T-cell (primary cell): ENCODE measurements around the gene DHX58. TPM values are rescaled to one million over a fixed set of nuclear protein-coding genes. Genes with fewer than 3 reads are reported as not detected.

Experiments used
- ATAC-seq, 4 experiments: fragments of 200-7000 bp in 3 of 4; fragments of 150-1000 bp in 1 of 4; cut with Tn5 transposase; replicated peaks in 1 of 4; 1 replicate in 3 of 4; 2 replicates in 1 of 4; pipeline ENCODE4 v1.10.0; 2021; ENCODE audit warnings: moderate library complexity in 3 of 4, mild to moderate bottlenecking in 2 of 4, moderate number of reproducible peaks in 1 of 4
- CTCF ChIA-PET, 2 donors: fragments of 300-600 bp; sonication (Branson Sonifier 250); formaldehyde crosslinking; loops; one replicate each; lab custom pipeline; 2022; ENCODE audit warnings: antibody characterized with exemption in 2 of 2; lab: Charles Lee
- POLR2A ChIA-PET, 2 donors: fragments of 300-600 bp; sonication (Branson Sonifier 250); formaldehyde crosslinking; loops; one replicate each; lab custom pipeline; 2022; ENCODE audit warnings: antibody characterized with exemption in 2 of 2; lab: Charles Lee
- DNase-seq, 35 experiments: peaks; one replicate each; pipeline versions ENCODE4 v3.0.0 to v3.0.0-alpha.2; 2013 to 2023
- H3K27ac ChIP-seq: one replicate; pipeline ENCODE4 v1.5.1; 2013; ENCODE audit warnings: low read length
- H3K27me3 ChIP-seq, 2 experiments: replicated peaks in 1 of 2; 1 replicate in 1 of 2; 2 replicates in 1 of 2; pipeline versions ENCODE4 v1.6.1 to v1.7.0; 2013; ENCODE audit warnings: low read length in 1 of 2, mixed read lengths in 1 of 2; ENCODE audit not compliant: control insufficient read depth in 2 of 2, insufficient read depth in 2 of 2; ENCODE audit errors: extremely low read depth in 1 of 2
- H3K36me3 ChIP-seq, 2 donors: 1 replicate in 1 of 2; 2 replicates in 1 of 2; pipeline versions ENCODE4 v1.6.1 to v1.7.0; 2013; ENCODE audit warnings: low read length in 1 of 2; ENCODE audit not compliant: control insufficient read depth in 2 of 2, insufficient read depth in 1 of 2; ENCODE audit errors: extremely low read depth in 1 of 2
- H3K4me1 ChIP-seq, 2 experiments: 1 replicate in 1 of 2; 2 replicates in 1 of 2; pipeline versions ENCODE4 v1.6.1 to v1.7.0; 2013; ENCODE audit warnings: low read length in 2 of 2, mixed read lengths in 1 of 2; ENCODE audit not compliant: insufficient read depth in 2 of 2, control insufficient read depth in 1 of 2; ENCODE audit errors: extremely low read depth in 1 of 2
- H3K4me3 ChIP-seq, 2 donors: 1 replicate in 1 of 2; 2 replicates in 1 of 2; pipeline versions ENCODE4 v1.5.1 to v1.7.0; 2013; ENCODE audit warnings: mild to moderate bottlenecking in 2 of 2, low read length in 1 of 2, moderate library complexity in 1 of 2; ENCODE audit not compliant: control insufficient read depth in 1 of 2; ENCODE audit errors: extremely low read depth in 1 of 2
- H3K9me3 ChIP-seq: 2 replicates; pipeline ENCODE4 v1.7.0; 2013
- H3K27ac Mint-ChIP-seq, 2 donors: one replicate each; pipeline ENCODE4 v1.8.0; 2020 to 2021; ENCODE audit warnings: mild to moderate bottlenecking in 2 of 2, mixed read lengths in 2 of 2
- H3K27me3 Mint-ChIP-seq, 2 donors: one replicate each; pipeline ENCODE4 v1.8.0; 2021 to 2022; ENCODE audit warnings: mixed read lengths in 2 of 2
- H3K36me3 Mint-ChIP-seq: one replicate; pipeline ENCODE4 v1.8.0; 2021; ENCODE audit warnings: mixed read lengths
- H3K4me1 Mint-ChIP-seq, 3 donors: one replicate each; pipeline ENCODE4 v1.8.0; 2020 to 2022; ENCODE audit warnings: mixed read lengths in 3 of 3, mild to moderate bottlenecking in 1 of 3
- H3K4me3 Mint-ChIP-seq, 3 donors: one replicate each; pipeline ENCODE4 v1.8.0; 2020 to 2022; ENCODE audit warnings: mild to moderate bottlenecking in 3 of 3, mixed read lengths in 3 of 3, moderate library complexity in 3 of 3
- H3K9me3 Mint-ChIP-seq, 3 donors: one replicate each; pipeline ENCODE4 v1.8.0; 2020 to 2022; ENCODE audit warnings: mixed read lengths in 3 of 3
- WGBS: methylation state at CpG from one replicate; pipeline ENCODE4 v1.1.5; 2013; ENCODE audit warnings: missing lambda C conversion rate; ENCODE audit not compliant: insufficient coverage; 5-methylcytosine and 5-hydroxymethylcytosine counted together
- total RNA-seq, 35 experiments: library from RNA in 6 of 35; stranded (reverse) in 6 of 35; fragments of 120-200 nt in 1 of 35; gene quantifications; one replicate each; pipeline versions ENCODE4 v1.2.1 to v1.2.4 and lab custom pipeline; 2013 to 2026

DHX58 gene
- total RNA-seq, 5 donors from 2014 or later (not counting 1 experiment from before 2014, with no cell fraction given): 38.2 to 63.0 (median 41.7) TPM

- H3K4me1 Mint-ChIP-seq: peaks cover 6 to 11% (median 10%) of the 10 kb centered on the region in 3 donors
- CTCF ChIA-PET: interaction anchor here in 1 of 2 donors (0.5 to 0.9 kb wide), 2 partner anchors 34 to 57 kb away, joined by 3 to 4 read pairs; no protein-coding TSS in a partner anchor
Observed at GRCh38 chr17:42101513-42102292, 10.8 kb downstream of the DHX58 start.

GRCh38 chr17:42098730-42099399 is 13.6 kb downstream of the DHX58 start:
- H3K9me3 ChIP-seq: no peaks in the 10 kb centered on the region
- ATAC-seq (peak in 3 of 4 experiments; percentile 13 to 21 (median 17)), DNase-seq (no peak)
- peak overlapping the region in 1 of 3 donors; percentile 66 for H3K4me3 Mint-ChIP-seq
- H3K4me3 ChIP-seq: no peak overlapping the region
- CTCF ChIA-PET: no interaction called here
- 94% methylated on average over 9 of the region's 14 CpGs for WGBS
- H3K36me3 ChIP-seq: peaks cover 0 to 8% of the 10 kb centered on the region in 2 donors
- H3K27me3 ChIP-seq: peaks cover 0 to 43% of the 10 kb centered on the region in 2 experiments
- H3K4me1 ChIP-seq: peaks cover 6 to 16% of the 10 kb centered on the region in 2 experiments
- H3K27me3 Mint-ChIP-seq: peaks cover 22 to 25% of the 10 kb centered on the region in 2 donors
- no peak overlapping the region for H3K27ac ChIP-seq
- POLR2A ChIA-PET: interaction anchor here in 1 of 2 donors (0.6 kb wide), 1 partner anchor 8 kb away, joined by 6 read pairs; no protein-coding TSS in a partner anchor
- peaks cover 6 to 10% (median 9%) of the 10 kb centered on the region in 3 donors for H3K4me1 Mint-ChIP-seq
- H3K27ac Mint-ChIP-seq: no peak overlapping the region
- peaks cover 3% of the 10 kb centered on the region for H3K36me3 Mint-ChIP-seq
- H3K9me3 Mint-ChIP-seq: no peaks in the 10 kb centered on the region

More at GRCh38 chr17:42101513-42102292, 10.8 kb downstream of the DHX58 start:
- Histone ChIP-seq H3K9me3 (no peaks in the 10 kb centered on the region), H3K4me3 (no peak overlapping the region), H3K27ac (no peak overlapping the region), H3K36me3 (peaks cover 3 to 23% of the 10 kb centered on the region in 2 donors), H3K27me3 (peaks cover 0 to 19% of the 10 kb centered on the region in 2 experiments), H3K4me1 (peaks cover 6 to 16% of the 10 kb centered on the region in 2 experiments)
- WGBS: 63% methylated on average over 11 of the region's 14 CpGs
- Mint-ChIP-seq H3K27ac (no peak overlapping the region), H3K27me3 (peaks cover 8 to 13% of the 10 kb centered on the region in 2 donors), H3K9me3 (no peaks in the 10 kb centered on the region), H3K4me3 (no peak overlapping the region), H3K36me3 (peaks cover 12% of the 10 kb centered on the region)
- peak in 24 of 35 experiments; percentile 25 to 68 (median 45) for DNase-seq
- ATAC-seq: peak; percentile 31 to 53 (median 44)
- POLR2A ChIA-PET: no interaction called here

DNA sequence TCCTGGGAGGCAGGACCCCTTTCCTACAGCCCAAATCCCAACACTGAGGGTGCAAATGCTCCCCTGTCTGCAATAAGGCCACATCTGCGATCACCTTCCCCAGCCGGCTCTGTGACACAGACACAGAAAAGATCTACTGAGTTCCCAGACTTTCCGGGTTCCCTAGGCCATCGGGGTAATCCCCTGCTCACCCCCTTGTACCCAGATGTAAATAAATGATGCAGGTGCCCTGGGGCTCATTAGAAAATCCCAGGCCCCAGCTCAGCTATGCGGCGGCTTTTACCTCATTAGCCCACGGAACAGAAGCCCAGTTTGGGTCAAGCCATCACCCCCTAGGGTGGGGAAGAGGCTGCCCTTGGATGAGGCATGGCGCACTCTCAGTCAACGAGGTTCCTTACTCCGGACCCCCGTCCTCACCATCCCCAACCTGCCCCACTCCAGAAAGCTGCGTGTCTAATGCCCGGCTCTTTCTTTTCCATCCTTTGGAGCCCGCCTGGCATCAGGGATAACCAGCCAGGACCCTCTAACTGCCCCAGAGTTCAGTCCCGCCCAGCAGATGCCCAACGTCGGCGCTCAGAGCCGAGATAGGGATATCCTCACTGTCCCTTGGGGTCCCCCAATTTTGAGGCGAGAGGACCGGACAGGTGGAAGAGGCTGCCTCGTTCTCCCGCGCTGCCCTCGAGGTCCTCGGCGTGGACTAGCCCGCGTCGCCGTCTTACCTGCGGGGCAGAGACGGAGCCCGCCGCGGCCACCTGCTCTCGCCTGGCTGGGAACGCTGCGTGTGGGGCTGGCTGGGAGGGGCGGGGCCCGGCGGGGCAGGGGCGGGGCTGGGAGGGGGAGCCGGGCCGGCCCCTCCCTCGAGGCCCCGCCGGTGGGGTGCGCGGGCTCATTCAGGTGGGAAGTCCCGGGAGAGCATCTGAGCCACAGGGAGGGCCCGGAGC is 14.6 kb downstream of the DHX58 start, which contains the start of gene ZNF385C:
TSS of gene ZNF385C (minus strand) at position 783 of the 941 bp plus-strand sequence. CDS start 35,417 bp downstream, outside the sequence.
- peak within 1 kb of the TSS; percentile 50 to 66 (median 52) for H3K4me3 Mint-ChIP-seq
- Histone ChIP-seq H3K9me3 (no peaks in the 10 kb centered on the region), H3K27ac (no peak within 1 kb of the TSS), H3K36me3 (peaks cover 0 to 1% of the 10 kb centered on the region in 2 donors), H3K4me1 (peaks cover 6 to 16% of the 10 kb centered on the region in 2 experiments), H3K27me3 (peaks cover 0 to 43% of the 10 kb centered on the region in 2 experiments), H3K4me3 (peak within 1 kb of the TSS; percentile 33 to 46)
- no peaks in the 10 kb centered on the region for H3K36me3 Mint-ChIP-seq
- CTCF ChIA-PET: no interaction called here
- no peak within 1 kb of the TSS for H3K27ac Mint-ChIP-seq
- no peaks in the 10 kb centered on the region for H3K9me3 Mint-ChIP-seq
- peaks cover 22 to 27% of the 10 kb centered on the region in 2 donors for H3K27me3 Mint-ChIP-seq
- POLR2A ChIA-PET: no interaction called here
- ATAC-seq (peak; percentile 80 to 91 (median 87)), DNase-seq (peak in 21 of 35 experiments; percentile 23 to 66 (median 38))
- WGBS: 17% methylated on average over 28 of the region's 52 CpGs
- peaks cover 6 to 10% (median 9%) of the 10 kb centered on the region in 3 donors for H3K4me1 Mint-ChIP-seq

DNA sequence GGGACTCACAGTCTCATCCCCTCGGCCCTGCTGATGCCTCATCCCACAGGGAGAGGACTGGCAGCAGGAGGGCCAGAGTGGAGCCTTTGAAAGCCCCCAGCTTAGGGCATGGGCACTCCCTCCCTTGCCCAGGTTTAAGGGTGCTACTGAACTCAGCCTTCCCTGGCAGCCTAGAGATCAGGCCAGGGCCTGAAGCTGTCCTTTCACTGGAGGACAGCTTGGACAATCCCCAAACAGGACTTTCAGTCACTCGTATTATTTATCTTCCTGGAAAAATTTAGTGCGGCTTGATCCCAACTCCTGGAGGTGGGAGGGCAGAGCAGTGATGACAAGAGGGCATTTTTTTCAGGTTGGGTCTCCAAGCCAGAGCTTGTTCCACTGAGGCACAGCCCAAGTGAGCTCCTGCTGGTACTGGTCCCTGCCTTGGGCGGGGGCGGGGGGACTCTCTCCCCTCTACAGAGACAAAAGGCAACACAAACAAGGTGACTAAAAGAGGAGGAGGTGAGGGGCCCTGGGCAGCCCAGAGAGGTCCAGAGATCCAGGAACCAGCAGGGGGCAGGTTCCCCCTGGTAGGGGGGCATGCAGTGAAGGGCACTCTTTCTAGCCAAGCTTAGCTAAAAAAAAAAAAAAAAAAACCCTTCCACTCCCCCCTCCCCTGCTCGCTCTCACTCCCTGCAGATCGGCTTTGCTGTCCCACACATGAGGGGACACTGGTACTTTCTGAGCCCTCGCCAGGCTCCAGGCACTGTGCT is 16.0 kb downstream of the DHX58 start:
- no peak overlapping the region for H3K4me3 Mint-ChIP-seq

DNA sequence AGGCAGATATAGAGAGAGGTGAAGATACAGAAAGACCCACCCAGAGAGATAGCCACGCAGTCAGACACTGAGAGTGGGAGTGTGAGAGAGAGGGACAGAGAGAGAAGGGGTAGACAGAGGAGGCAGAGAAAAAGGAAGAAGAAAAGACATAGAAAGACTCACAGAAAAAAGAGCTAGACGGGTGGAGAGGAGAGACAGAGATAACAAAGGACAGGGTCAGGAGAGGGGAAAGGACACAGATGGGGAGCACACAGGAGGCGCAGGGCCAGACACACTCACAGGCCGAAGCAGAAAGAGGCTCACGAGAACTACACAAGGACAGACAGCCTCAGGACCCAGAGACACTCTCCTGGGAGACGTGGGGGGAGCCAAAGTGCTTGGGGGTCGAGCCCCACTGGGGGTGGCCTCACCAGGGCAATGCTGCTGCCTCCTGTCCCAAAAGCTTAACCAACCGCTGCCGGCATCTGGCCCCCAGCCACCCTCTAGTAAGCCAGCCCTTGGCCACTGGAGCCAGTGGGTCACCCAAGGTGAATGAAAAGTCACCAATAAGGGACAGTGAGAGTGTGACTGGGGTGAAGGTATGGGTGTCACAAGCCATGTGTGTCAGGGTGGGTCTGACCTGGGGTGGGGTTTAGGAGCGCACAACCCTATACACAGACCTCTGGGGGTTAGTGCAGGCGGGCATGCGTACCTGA is 18.0 kb downstream of the DHX58 start:
- DNase-seq (no peak), ATAC-seq (no peak)
- no peaks in the 10 kb centered on the region for H3K9me3 ChIP-seq
- H3K4me3 ChIP-seq: no peak overlapping the region
- 80% methylated on average over 7 of the region's 12 CpGs for WGBS
- POLR2A ChIA-PET: no interaction called here
- CTCF ChIA-PET: no interaction called here
- H3K36me3 Mint-ChIP-seq: no peaks in the 10 kb centered on the region
- no peaks in the 10 kb centered on the region for H3K36me3 ChIP-seq
- H3K4me1 Mint-ChIP-seq: peaks cover 6 to 10% (median 9%) of the 10 kb centered on the region in 3 donors
- H3K27me3 Mint-ChIP-seq: peaks cover 25 to 38% of the 10 kb centered on the region in 2 donors
- H3K27me3 ChIP-seq: peaks cover 0 to 45% of the 10 kb centered on the region in 2 experiments
- no peak overlapping the region for H3K27ac Mint-ChIP-seq
- no peak overlapping the region for H3K27ac ChIP-seq
- no peak overlapping the region for H3K4me3 Mint-ChIP-seq
- no peaks in the 10 kb centered on the region for H3K9me3 Mint-ChIP-seq
- peaks cover 6 to 14% of the 10 kb centered on the region in 2 experiments for H3K4me1 ChIP-seq

More for the DNA sequence above, 16.0 kb downstream of the DHX58 start:
- H3K9me3 ChIP-seq: no peaks in the 10 kb centered on the region
- 83% methylated on average over 2 of the region's 8 CpGs for WGBS
- H3K36me3 Mint-ChIP-seq: no peaks in the 10 kb centered on the region
- no peaks in the 10 kb centered on the region for H3K36me3 ChIP-seq
- no peak overlapping the region for H3K27ac Mint-ChIP-seq
- H3K27me3 Mint-ChIP-seq: peaks cover 22 to 31% of the 10 kb centered on the region in 2 donors
- peaks cover 0 to 43% of the 10 kb centered on the region in 2 experiments for H3K27me3 ChIP-seq
- ChIA-PET CTCF (interaction anchor here (0.5 to 0.6 kb wide), 4 partner anchors 42 to 1739 kb away, joined by 4 to 10 read pairs (median 6); no protein-coding TSS in a partner anchor), POLR2A (interaction anchor here in 1 of 2 donors (0.6 kb wide), 1 partner anchor 9 kb away, joined by 8 read pairs; no protein-coding TSS in a partner anchor)
- ATAC-seq: no peak
- H3K9me3 Mint-ChIP-seq: no peaks in the 10 kb centered on the region
- peaks cover 6 to 10% (median 9%) of the 10 kb centered on the region in 3 donors for H3K4me1 Mint-ChIP-seq
- no peak for DNase-seq
- peaks cover 6 to 16% of the 10 kb centered on the region in 2 experiments for H3K4me1 ChIP-seq
- no peak overlapping the region for H3K27ac ChIP-seq
- H3K4me3 ChIP-seq: no peak overlapping the region
